ENCODE results near the gene NPFF. TPM values are rescaled to one million over a fixed set of nuclear protein-coding genes. Genes with fewer than 3 reads are reported as not detected.

Gene NPFF
- total RNA-seq, 4 donors from 2014 or later, result not detected

DNA sequence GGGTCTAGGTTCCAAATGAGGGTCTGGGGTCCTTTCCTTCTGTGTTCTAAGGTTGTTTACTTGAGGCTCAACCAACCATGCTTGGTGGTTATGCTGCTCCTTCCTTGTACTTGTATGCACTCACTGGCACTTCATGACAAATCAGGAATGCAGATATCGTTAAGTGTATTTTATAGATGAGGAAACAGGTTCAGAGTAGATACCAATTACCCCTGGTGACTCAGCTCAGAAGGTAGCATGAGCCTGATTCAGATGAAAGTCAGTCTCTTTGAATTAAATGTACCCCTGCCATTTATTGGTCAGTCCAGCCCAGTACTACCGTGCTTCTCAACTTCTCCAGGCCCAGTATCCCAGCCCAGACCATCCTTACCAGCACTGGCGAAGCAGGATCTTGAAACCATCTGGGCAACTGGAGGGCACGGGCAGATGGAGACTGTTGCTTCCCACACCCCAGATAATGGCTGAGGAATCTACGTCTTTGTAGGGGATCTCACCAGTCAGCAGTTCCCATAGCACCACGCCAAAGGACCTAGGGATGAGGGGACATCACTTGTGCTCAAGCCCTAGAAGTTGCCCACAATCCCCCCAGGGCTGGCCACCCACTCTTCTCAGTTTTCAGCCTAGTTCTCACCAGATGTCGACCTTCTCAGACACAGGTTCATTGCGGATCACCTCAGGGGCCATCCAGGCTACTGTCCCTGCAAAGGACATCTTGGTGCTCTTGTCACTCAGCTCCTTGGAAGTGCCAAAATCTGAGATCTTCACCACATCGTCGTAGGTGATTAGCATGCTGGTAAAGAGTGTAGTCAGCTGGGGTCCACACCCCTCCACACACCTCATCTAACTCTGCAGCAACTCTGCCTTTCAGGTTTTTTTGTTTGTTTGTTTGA lies 22.4 kb downstream of the NPFF start:
- peaks cover 8 to 84% (median 19%) of the 10 kb centered on the region in 3 donors for H3K36me3 ChIP-seq
- TF ChIP-seq, protein P1, sequence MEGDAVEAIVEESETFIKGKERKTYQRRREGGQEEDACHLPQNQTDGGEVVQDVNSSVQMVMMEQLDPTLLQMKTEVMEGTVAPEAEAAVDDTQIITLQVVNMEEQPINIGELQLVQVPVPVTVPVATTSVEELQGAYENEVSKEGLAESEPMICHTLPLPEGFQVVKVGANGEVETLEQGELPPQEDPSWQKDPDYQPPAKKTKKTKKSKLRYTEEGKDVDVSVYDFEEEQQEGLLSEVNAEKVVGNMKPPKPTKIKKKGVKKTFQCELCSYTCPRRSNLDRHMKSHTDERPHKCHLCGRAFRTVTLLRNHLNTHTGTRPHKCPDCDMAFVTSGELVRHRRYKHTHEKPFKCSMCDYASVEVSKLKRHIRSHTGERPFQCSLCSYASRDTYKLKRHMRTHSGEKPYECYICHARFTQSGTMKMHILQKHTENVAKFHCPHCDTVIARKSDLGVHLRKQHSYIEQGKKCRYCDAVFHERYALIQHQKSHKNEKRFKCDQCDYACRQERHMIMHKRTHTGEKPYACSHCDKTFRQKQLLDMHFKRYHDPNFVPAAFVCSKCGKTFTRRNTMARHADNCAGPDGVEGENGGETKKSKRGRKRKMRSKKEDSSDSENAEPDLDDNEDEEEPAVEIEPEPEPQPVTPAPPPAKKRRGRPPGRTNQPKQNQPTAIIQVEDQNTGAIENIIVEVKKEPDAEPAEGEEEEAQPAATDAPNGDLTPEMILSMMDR (IDR thresholded peaks at IDR 0.05), result no peak
- TF ChIP-seq EP300 (IDR thresholded peaks at IDR 0.05) (no peak), POLR2A (IDR thresholded peaks at IDR 0.05) (no peak)
- WGBS, 2 donors, result 88 to 90% methylated on average over 10 of the region's 10 CpGs
- H3K27me3 ChIP-seq, result no peaks in the 10 kb centered on the region
- H3K27ac ChIP-seq, result no peak overlapping the region
- peaks cover 0 to 43% (median 14%) of the 10 kb centered on the region in 4 donors for H3K4me1 ChIP-seq
- DNase-seq (ENCODE audit: low spot score in 2 of 2), result no peak
- H3K9me3 ChIP-seq, result no peaks in the 10 kb centered on the region
- no peak overlapping the region for H3K4me3 ChIP-seq

DNA sequence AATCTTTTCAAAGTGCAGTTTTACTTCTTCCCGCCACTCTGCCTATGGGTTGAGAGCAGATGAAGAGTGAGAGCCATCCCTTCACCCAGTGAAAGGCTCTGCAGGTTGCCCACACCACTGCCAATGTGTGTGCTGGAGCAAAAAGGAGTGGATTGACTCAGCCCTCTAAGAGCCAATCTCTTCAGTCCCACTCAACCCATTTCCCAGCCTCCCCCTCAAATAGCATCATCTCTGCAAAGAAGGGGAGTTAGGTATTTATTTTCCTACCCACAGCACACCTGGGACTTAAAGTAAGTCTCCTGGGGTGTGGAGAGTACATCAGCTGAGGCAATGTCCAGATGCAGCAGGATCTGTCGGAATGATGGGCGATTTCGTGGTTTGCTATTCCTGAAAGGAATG lies 23.3 kb downstream of the NPFF start:
- WGBS, 2 donors, result 82 to 85% methylated on average over 4 of the region's 4 CpGs
- H3K27ac ChIP-seq, result no peak overlapping the region
- no peak for DNase-seq (ENCODE audit: low spot score in 2 of 2)
- TF ChIP-seq, protein P1 (IDR thresholded peaks at IDR 0.05), result no peak
- no peak for TF ChIP-seq EP300 (IDR thresholded peaks at IDR 0.05)
- no peak for TF ChIP-seq POLR2A (IDR thresholded peaks at IDR 0.05)
- peaks cover 0 to 51% (median 15%) of the 10 kb centered on the region in 4 donors for H3K4me1 ChIP-seq
- H3K36me3 ChIP-seq, result peaks cover 8 to 92% (median 19%) of the 10 kb centered on the region in 3 donors
- H3K4me3 ChIP-seq, result no peak overlapping the region
- H3K27me3 ChIP-seq, result no peaks in the 10 kb centered on the region
- no peaks in the 10 kb centered on the region for H3K9me3 ChIP-seq

DNA sequence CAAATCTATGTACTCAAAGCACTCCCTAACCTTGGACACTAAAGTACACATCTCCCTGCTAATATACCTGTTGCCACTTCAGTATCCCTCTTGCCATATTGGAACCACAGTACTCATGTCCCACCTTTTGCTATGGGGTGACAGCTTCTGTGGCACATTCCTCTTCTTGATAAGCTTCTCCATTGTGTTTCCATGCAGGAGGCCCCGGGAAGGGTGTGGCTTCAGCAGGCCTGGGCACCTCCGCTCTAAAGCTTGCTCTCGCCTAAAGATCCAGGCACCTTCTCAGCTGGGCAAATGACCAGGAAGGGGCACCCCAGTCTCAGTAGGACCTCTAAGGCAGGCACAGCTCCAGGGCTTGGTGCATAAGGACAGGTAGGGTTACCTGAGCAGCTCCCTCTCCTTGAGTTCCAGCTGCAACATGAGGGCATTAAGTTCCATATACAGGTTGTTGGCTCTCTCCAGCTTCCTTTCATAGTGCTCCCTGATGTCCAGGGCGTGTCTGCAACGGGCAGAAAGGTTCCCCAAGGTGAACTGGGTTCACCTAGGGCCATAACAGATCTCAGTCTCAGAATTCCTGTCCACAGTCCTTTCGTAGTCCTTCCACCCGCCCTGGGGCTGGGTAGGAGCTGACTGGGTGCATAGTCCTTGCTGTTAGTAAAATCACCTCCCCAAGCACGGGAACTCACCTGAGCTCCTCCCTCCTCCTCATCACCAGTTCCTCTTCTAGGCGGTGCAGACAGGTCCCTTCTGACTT lies 23.9 kb downstream of the NPFF start:
- Histone ChIP-seq H3K36me3 (peaks cover 8 to 98% (median 19%) of the 10 kb centered on the region in 3 donors), H3K4me1 (peaks cover 0 to 56% (median 15%) of the 10 kb centered on the region in 4 donors), H3K27ac (no peak overlapping the region), H3K9me3 (no peaks in the 10 kb centered on the region), H3K4me3 (no peak overlapping the region), H3K27me3 (no peaks in the 10 kb centered on the region)
- no peak for DNase-seq (ENCODE audit: low spot score in 2 of 2)
- 79 to 81% methylated on average over 9 of the region's 9 CpGs for WGBS, 2 donors
- TF ChIP-seq POLR2A (IDR thresholded peaks at IDR 0.05) (no peak), EP300 (IDR thresholded peaks at IDR 0.05) (no peak)
- TF ChIP-seq, protein P1 (IDR thresholded peaks at IDR 0.05), result no peak

DNA sequence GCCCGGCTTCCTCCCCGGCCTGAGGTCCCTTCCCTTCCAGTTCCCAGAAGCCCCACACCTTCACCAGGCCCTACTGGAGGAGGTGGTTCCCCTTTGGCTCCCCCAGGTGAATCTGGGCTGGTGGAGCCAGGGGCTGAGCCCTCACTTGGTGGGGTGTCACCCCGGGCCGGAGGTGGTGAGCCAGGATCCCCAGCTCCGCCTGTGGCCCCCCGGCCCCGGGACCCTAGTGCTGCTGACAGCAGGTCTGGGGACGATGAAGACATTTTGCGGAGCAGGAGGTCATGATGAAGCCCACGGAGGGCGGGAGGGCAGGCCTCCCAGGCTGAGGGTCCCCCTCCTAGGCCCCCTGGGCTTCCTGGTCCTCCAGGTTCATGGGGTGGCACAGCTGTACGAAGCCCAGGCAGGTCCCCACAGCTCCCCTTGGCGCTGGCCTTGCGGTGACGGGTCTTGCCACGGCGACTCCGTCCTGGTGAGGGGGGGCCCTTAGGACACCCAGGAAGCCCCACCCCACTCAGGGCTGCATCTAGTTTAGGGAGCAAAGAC lies 24.6 kb downstream of the NPFF start:
- Histone ChIP-seq H3K27me3 (no peaks in the 10 kb centered on the region), H3K36me3 (peaks cover 8 to 97% (median 19%) of the 10 kb centered on the region in 3 donors), H3K4me3 (no peak overlapping the region), H3K9me3 (no peaks in the 10 kb centered on the region), H3K4me1 (peaks cover 0 to 62% (median 18%) of the 10 kb centered on the region in 4 donors), H3K27ac (peak overlapping the region in 1 of 4 donors; percentile 31)
- no peak for DNase-seq (ENCODE audit: low spot score in 2 of 2)
- TF ChIP-seq, protein P1 (IDR thresholded peaks at IDR 0.05), result no peak
- TF ChIP-seq EP300 (IDR thresholded peaks at IDR 0.05), result no peak
- no peak for TF ChIP-seq POLR2A (IDR thresholded peaks at IDR 0.05)
- WGBS, 2 donors, result 70 to 71% methylated on average over 18 of the region's 18 CpGs
